ENCODE data around the gene EVI2B.

DNA sequence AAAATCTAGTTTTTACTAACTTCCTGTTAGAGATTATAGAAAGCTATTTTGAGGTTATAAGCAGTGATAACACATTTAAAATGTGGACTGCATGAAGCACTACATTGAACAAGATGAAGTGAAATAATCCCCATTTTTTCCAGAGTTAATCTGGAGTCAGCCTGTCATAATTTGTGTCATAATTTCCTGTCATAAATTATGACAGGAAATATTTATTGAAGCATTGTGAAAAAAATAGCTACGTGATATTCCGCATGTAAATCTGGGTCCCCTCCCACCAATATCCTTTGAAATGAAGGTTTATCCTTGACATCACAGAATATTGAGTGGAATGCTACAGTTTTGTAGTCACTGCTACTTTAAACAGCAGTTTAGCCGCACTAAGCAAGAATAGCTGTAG is 56.9 kb downstream of the EVI2B start:
- TF ChIP-seq OVOL2 (CRISPR knock-in tag; IDR thresholded peaks at IDR 0.05; ENCODE audit: borderline replicate concordance) = no peak
- TF ChIP-seq, protein P1, sequence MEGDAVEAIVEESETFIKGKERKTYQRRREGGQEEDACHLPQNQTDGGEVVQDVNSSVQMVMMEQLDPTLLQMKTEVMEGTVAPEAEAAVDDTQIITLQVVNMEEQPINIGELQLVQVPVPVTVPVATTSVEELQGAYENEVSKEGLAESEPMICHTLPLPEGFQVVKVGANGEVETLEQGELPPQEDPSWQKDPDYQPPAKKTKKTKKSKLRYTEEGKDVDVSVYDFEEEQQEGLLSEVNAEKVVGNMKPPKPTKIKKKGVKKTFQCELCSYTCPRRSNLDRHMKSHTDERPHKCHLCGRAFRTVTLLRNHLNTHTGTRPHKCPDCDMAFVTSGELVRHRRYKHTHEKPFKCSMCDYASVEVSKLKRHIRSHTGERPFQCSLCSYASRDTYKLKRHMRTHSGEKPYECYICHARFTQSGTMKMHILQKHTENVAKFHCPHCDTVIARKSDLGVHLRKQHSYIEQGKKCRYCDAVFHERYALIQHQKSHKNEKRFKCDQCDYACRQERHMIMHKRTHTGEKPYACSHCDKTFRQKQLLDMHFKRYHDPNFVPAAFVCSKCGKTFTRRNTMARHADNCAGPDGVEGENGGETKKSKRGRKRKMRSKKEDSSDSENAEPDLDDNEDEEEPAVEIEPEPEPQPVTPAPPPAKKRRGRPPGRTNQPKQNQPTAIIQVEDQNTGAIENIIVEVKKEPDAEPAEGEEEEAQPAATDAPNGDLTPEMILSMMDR (IDR thresholded peaks at IDR 0.05) = no peak
- TF ChIP-seq, protein P2, sequence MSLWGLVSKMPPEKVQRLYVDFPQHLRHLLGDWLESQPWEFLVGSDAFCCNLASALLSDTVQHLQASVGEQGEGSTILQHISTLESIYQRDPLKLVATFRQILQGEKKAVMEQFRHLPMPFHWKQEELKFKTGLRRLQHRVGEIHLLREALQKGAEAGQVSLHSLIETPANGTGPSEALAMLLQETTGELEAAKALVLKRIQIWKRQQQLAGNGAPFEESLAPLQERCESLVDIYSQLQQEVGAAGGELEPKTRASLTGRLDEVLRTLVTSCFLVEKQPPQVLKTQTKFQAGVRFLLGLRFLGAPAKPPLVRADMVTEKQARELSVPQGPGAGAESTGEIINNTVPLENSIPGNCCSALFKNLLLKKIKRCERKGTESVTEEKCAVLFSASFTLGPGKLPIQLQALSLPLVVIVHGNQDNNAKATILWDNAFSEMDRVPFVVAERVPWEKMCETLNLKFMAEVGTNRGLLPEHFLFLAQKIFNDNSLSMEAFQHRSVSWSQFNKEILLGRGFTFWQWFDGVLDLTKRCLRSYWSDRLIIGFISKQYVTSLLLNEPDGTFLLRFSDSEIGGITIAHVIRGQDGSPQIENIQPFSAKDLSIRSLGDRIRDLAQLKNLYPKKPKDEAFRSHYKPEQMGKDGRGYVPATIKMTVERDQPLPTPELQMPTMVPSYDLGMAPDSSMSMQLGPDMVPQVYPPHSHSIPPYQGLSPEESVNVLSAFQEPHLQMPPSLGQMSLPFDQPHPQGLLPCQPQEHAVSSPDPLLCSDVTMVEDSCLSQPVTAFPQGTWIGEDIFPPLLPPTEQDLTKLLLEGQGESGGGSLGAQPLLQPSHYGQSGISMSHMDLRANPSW (CRISPR knock-in tag; conservative IDR thresholded peaks at IDR 0.05; ENCODE audit: low read depth) = no peak
- TF ChIP-seq, protein P3, sequence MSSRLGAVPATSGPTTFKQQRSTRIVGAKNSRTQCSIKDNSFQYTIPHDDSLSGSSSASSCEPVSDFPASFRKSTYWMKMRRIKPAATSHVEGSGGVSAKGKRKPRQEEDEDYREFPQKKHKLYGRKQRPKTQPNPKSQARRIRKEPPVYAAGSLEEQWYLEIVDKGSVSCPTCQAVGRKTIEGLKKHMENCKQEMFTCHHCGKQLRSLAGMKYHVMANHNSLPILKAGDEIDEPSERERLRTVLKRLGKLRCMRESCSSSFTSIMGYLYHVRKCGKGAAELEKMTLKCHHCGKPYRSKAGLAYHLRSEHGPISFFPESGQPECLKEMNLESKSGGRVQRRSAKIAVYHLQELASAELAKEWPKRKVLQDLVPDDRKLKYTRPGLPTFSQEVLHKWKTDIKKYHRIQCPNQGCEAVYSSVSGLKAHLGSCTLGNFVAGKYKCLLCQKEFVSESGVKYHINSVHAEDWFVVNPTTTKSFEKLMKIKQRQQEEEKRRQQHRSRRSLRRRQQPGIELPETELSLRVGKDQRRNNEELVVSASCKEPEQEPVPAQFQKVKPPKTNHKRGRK (CRISPR knock-in tag; IDR thresholded peaks at IDR 0.05; ENCODE audit: borderline replicate concordance) = no peak
- TF ChIP-seq SOX15 (CRISPR knock-in tag; IDR thresholded peaks at IDR 0.05) = no peak
- no peak for TF ChIP-seq ZBTB21 (CRISPR knock-in tag; IDR thresholded peaks at IDR 0.05; ENCODE audit: borderline replicate concordance)
- TF ChIP-seq JUN (CRISPR knock-in tag; IDR thresholded peaks at IDR 0.05) = no peak
- no peak for TF ChIP-seq NR2C2 (CRISPR knock-in tag; IDR thresholded peaks at IDR 0.05)
- TF ChIP-seq, protein P4, sequence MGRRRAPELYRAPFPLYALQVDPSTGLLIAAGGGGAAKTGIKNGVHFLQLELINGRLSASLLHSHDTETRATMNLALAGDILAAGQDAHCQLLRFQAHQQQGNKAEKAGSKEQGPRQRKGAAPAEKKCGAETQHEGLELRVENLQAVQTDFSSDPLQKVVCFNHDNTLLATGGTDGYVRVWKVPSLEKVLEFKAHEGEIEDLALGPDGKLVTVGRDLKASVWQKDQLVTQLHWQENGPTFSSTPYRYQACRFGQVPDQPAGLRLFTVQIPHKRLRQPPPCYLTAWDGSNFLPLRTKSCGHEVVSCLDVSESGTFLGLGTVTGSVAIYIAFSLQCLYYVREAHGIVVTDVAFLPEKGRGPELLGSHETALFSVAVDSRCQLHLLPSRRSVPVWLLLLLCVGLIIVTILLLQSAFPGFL (CRISPR knock-in tag; IDR thresholded peaks at IDR 0.05; ENCODE audit: borderline replicate concordance) = no peak
- TF ChIP-seq, protein P5, sequence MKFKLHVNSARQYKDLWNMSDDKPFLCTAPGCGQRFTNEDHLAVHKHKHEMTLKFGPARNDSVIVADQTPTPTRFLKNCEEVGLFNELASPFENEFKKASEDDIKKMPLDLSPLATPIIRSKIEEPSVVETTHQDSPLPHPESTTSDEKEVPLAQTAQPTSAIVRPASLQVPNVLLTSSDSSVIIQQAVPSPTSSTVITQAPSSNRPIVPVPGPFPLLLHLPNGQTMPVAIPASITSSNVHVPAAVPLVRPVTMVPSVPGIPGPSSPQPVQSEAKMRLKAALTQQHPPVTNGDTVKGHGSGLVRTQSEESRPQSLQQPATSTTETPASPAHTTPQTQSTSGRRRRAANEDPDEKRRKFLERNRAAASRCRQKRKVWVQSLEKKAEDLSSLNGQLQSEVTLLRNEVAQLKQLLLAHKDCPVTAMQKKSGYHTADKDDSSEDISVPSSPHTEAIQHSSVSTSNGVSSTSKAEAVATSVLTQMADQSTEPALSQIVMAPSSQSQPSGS (CRISPR knock-in tag; IDR thresholded peaks at IDR 0.05; ENCODE audit: borderline replicate concordance, low read depth) = no peak
- TF ChIP-seq ETV6 (CRISPR knock-in tag; IDR thresholded peaks at IDR 0.05) = no peak

Data from WTC11 (cell line).